ENCODE measurements around the gene ELOVL7. TPM values are rescaled to one million over a fixed set of nuclear protein-coding genes. Genes with fewer than 3 reads are reported as not detected.
"Not testable (repeated sequence)": the region's sequence is repeated elsewhere in the genome, so short reads cannot be mapped to it uniquely, and the experiment has no call there.

The ELOVL7 gene
- total RNA-seq, 2 donors from 2014 or later: 0.27 to 2.0 TPM

GRCh38 chr5:60811105-60811504 lies 33.0 kb downstream of the ELOVL7 start:
- Mint-ChIP-seq H3K36me3 (peaks cover 0 to 3% of the 10 kb centered on the region in 2 donors), H3K9me3 (peaks cover 0 to 6% of the 10 kb centered on the region in 2 donors), H3K27ac (no peak overlapping the region)
- DNase-seq (ENCODE audit: low spot score in 2 of 2): no peak
- no peak for ATAC-seq

DNA sequence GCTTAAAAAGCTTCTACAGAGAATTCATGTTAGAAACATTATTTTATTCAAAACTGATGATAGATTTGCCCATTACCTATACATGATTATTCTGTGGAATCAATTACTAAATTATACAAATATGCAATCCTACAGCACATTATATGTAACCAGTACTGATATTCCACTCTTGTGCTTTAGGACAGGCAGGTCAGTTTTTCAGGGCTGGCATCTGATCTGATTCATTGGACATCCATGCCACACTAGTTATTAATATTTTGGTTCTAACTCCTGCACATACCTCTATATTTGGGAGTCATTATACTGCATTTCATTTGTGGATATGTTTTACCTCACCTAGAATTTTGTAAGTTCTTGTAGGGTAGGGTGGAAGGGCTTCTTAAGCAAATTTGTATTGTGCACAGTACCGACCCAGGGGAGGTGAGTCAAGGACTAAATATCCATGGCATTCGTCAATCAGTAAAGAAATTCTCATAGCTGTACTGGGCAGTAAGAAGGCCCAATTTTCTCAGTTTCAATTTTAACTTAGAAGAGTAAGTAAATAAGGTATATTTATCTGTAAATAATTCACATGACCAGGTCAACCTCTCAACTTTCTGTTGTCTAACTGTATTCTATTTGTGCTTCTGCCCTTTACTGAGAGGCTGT lies 33.5 kb downstream of the ELOVL7 start:
- Mint-ChIP-seq H3K9me3 (peaks cover 0 to 7% of the 10 kb centered on the region in 2 donors), H3K27ac (no peak overlapping the region), H3K36me3 (peaks cover 0 to 5% of the 10 kb centered on the region in 2 donors)
- DNase-seq (ENCODE audit: low spot score in 2 of 2) (no peak), ATAC-seq (no peak)

- DNase-seq (ENCODE audit: low spot score in 2 of 2) (no peak), ATAC-seq (no peak)
- Mint-ChIP-seq H3K9me3 (peaks cover 0 to 7% of the 10 kb centered on the region in 2 donors), H3K36me3 (peaks cover 0 to 5% of the 10 kb centered on the region in 2 donors), H3K27ac (no peak overlapping the region)
These were observed 34.1 kb downstream of the ELOVL7 start for GRCh38 chr5:60809891-60810425.

- Mint-ChIP-seq H3K9me3 (peaks cover 0 to 7% of the 10 kb centered on the region in 2 donors), H3K36me3 (peaks cover 0 to 5% of the 10 kb centered on the region in 2 donors), H3K27ac (no peak overlapping the region)
- no peak for DNase-seq (ENCODE audit: low spot score in 2 of 2)
- ATAC-seq: no peak
These were observed 37.4 kb downstream of the ELOVL7 start for GRCh38 chr5:60806591-60807243.

- Mint-ChIP-seq H3K36me3 (peaks cover 0 to 5% of the 10 kb centered on the region in 2 donors), H3K9me3 (peaks cover 0 to 7% of the 10 kb centered on the region in 2 donors), H3K27ac (no peak overlapping the region)
- ATAC-seq (no peak), DNase-seq (ENCODE audit: low spot score in 2 of 2) (no peak)
These were observed 38.6 kb downstream of the ELOVL7 start for GRCh38 chr5:60805463-60805862.

DNA sequence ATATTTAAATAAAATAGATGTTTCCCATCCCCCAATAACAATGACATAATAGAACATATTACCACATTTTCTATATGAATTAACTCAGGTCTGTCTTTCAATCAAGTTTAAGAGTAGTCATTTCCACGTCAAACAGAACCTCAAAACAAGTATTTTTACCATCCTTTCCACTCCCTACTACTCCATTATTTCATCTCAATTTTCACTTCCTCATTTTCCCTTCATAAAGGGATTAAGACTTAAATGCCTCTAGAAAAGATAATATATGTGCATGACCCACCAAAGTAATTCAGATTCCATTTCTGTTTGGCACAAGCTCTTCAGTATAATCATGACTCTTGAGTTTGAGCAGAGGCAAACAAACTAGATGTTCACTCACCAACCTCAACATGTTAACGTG lies 40.4 kb downstream of the ELOVL7 start:
- no peak for DNase-seq (ENCODE audit: low spot score in 2 of 2)
- ATAC-seq: no peak
- H3K36me3 Mint-ChIP-seq: peaks cover 0 to 5% of the 10 kb centered on the region in 2 donors
- peaks cover 0 to 7% of the 10 kb centered on the region in 2 donors for H3K9me3 Mint-ChIP-seq
- no peak overlapping the region for H3K27ac Mint-ChIP-seq

- Mint-ChIP-seq H3K27ac (no peak overlapping the region), H3K36me3 (peaks cover 0 to 5% of the 10 kb centered on the region in 2 donors), H3K9me3 (peaks cover 0 to 7% of the 10 kb centered on the region in 2 donors)
- DNase-seq (ENCODE audit: low spot score in 2 of 2) (no peak), ATAC-seq (no peak)
These were observed 41.1 kb downstream of the ELOVL7 start for GRCh38 chr5:60802986-60803385.

GRCh38 chr5:60802226-60802625 lies 41.8 kb downstream of the ELOVL7 start:
- DNase-seq (ENCODE audit: low spot score in 2 of 2) (no peak), ATAC-seq (no peak)
- H3K27ac Mint-ChIP-seq: no peak overlapping the region
- peaks cover 0 to 7% of the 10 kb centered on the region in 2 donors for H3K9me3 Mint-ChIP-seq
- peaks cover 0 to 5% of the 10 kb centered on the region in 2 donors for H3K36me3 Mint-ChIP-seq

DNA sequence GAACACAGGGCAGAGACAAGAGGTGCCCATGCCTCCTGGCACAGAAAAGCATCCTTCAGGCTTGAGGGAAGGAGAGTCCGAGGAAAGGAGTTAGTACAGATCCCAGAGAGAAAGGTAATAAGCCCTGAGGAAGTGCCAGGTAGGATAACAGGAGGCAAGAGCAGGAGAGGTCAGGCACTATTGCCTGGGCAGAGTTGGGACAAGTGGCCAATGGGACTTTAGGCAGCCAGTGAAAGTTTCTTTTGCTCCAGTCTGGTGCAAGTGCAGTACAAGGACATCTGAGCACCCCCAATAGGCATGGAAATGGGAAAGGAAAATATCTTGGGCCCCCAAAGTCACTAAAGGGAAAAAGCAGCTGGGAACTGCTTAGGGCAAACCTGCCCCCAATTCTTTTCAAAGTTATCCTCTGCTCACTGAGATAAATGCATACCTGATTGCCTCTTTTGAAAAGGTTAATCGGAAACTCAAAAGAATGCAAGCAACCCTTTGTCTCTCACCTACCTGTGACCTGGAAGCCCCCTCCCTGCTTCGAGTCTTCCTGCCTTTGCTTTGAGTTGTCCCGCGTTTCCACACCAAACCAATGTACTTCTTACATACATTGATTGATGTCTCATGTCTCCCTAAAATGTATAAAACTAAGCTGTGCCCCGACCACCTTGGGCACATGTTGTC lies 46.5 kb downstream of the ELOVL7 start:
- no peaks in the 10 kb centered on the region for H3K36me3 Mint-ChIP-seq

GRCh38 chr5:60795424-60795950 lies 48.6 kb downstream of the ELOVL7 start:
- not testable (repeated sequence) for H3K27ac Mint-ChIP-seq; ATAC-seq; H3K9me3 Mint-ChIP-seq; DNase-seq (ENCODE audit: low spot score in 2 of 2); H3K36me3 Mint-ChIP-seq

More for the DNA sequence above, 46.5 kb downstream of the ELOVL7 start:
- ATAC-seq (no peak), DNase-seq (ENCODE audit: low spot score in 2 of 2) (no peak)
- Mint-ChIP-seq H3K9me3 (no peaks in the 10 kb centered on the region), H3K27ac (no peak overlapping the region)

DNA sequence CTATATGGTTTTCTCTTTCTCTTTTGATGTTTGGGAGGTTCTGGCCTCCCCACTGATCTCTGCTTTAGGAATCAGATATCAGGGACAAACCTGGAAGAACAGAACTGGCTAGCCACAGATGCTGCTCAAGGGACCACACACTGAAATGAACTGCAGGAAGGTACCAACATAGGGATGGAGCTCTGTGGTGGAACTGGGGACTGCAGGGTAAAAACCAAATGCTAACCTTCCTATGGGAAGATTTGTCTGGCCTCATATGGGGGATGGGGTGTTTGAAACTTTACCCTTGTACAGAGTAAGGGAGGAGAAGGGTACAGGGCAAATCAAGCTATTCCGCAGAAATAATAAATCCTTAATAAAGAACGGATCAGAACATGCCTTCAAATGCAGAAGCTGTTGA lies 49.4 kb downstream of the ELOVL7 start:
- ATAC-seq (no peak), DNase-seq (ENCODE audit: low spot score in 2 of 2) (no peak)
- Mint-ChIP-seq H3K9me3 (no peaks in the 10 kb centered on the region), H3K27ac (no peak overlapping the region), H3K36me3 (no peaks in the 10 kb centered on the region)

- no peak for ATAC-seq
- Mint-ChIP-seq H3K36me3 (no peaks in the 10 kb centered on the region), H3K9me3 (no peaks in the 10 kb centered on the region), H3K27ac (no peak overlapping the region)
- DNase-seq (ENCODE audit: low spot score in 2 of 2): no peak
These were observed 51.6 kb downstream of the ELOVL7 start for GRCh38 chr5:60792438-60792837.

GRCh38 chr5:60789551-60789950 lies 54.5 kb downstream of the ELOVL7 start:
- DNase-seq (ENCODE audit: low spot score in 2 of 2) (no peak), ATAC-seq (no peak)
- Mint-ChIP-seq H3K27ac (no peak overlapping the region), H3K36me3 (no peaks in the 10 kb centered on the region), H3K9me3 (no peaks in the 10 kb centered on the region)

DNA sequence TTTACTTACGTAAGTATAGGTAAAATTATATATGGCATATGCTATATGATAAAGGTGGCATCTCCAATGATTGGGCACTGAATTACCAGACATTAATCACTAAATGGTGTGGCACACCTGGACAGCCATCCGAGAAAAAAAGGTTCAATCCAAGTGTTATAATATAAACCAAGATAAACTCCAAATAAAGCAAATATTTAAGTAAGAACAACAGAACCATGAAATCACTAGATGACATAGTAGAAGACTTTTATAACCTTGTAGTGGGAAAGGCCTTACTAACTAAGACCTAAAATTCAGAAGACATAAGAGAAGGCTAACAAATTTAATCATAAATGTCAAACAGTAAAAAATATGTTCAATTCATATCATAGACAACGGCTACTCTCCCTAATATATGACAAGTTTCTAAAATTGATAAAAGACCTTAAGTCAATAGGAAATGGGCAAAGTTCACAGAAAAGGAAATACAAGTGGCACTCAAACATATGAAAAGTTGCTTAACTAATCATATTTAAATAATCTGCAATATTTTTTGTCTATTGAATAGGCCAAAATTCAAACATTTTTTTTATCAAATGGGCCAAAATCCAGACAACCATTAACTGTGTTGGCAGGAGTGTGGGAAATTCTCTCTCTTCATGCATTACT lies 55.1 kb downstream of the ELOVL7 start:
- H3K36me3 Mint-ChIP-seq: no peaks in the 10 kb centered on the region
- ATAC-seq (no peak), DNase-seq (ENCODE audit: low spot score in 2 of 2) (no peak)
- H3K27ac Mint-ChIP-seq: no peak overlapping the region
- H3K9me3 Mint-ChIP-seq: no peaks in the 10 kb centered on the region

DNA sequence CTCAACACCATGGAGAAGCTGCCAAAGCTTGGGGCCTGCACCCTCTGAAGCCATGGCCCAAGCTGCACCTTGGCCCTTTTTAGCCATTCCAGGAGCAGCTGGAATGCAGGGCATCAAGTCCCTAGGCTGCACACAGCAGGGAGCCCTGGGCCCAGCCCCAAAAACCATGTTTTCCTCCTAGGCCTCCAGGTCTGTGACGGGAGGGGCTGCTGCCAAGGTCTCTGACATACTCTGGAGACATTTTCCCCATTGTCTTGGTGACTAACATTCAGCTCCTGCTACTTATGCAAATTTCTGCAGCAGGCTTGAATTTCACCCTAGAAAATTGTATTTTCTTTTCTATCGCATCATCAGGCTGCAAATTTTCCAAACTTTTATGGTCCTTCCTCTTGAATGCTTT lies 64.6 kb downstream of the ELOVL7 start:
- ATAC-seq (no peak), DNase-seq (ENCODE audit: low spot score in 2 of 2) (no peak)
- Mint-ChIP-seq H3K27ac (no peak overlapping the region), H3K36me3 (no peaks in the 10 kb centered on the region), H3K9me3 (no peaks in the 10 kb centered on the region)

GRCh38 chr5:60776343-60776742 lies 67.7 kb downstream of the ELOVL7 start:
- no peaks in the 10 kb centered on the region for H3K36me3 Mint-ChIP-seq
- DNase-seq (ENCODE audit: low spot score in 2 of 2) (no peak), ATAC-seq (no peak)
- no peak overlapping the region for H3K27ac Mint-ChIP-seq
- H3K9me3 Mint-ChIP-seq: peaks cover 0 to 3% of the 10 kb centered on the region in 2 donors

Measured in activated naive CD4-positive, alpha-beta T cell treated with anti-CD3 and anti-CD28 coated beads, Interleukin-2, amount 50 U/mL, for 72 hours (primary cell).